DND-41 (cell line): ENCODE results near the gene DNAH7.

Experiments
- ATAC-seq: fragments of 200-7000 bp; cut with Tn5 transposase; 3 replicates; pipeline ENCODE4 v1.9.1; 2021; ENCODE audit warnings: low read depth; ENCODE audit not compliant: insufficient read depth
- DNase-seq: peaks from one replicate; pipeline ENCODE4 v3.0.0-alpha.2; 2020
- H2AFZ ChIP-seq: 2 replicates; pipeline ENCODE4 v1.6.0; 2012; ENCODE audit warnings: low read depth, low read length
- H3K27ac ChIP-seq: 2 replicates; pipeline ENCODE4 v1.5.1; 2012; ENCODE audit warnings: low read length, inconsistent platforms
- H3K27me3 ChIP-seq: fragments of 200-600 bp; sonication (generic); 2 replicates; pipeline ENCODE4 v1.6.0; 2012; ENCODE audit warnings: low read length, mild to moderate bottlenecking, inconsistent platforms; ENCODE audit not compliant: insufficient read depth, poor library complexity
- H3K36me3 ChIP-seq: 2 replicates; pipeline ENCODE4 v1.5.1; 2012; ENCODE audit warnings: low read length, inconsistent platforms; ENCODE audit not compliant: insufficient read depth
- H3K4me1 ChIP-seq: 2 replicates; pipeline ENCODE4 v1.5.1; 2012; ENCODE audit warnings: mild to moderate bottlenecking, low read length; ENCODE audit not compliant: insufficient read depth
- H3K4me2 ChIP-seq: 2 replicates; pipeline ENCODE4 v1.6.0; 2012; ENCODE audit warnings: mild to moderate bottlenecking, moderate library complexity, low read length, inconsistent platforms; ENCODE audit not compliant: insufficient read depth
- H3K4me3 ChIP-seq, 2 experiments: fragments of 200-600 bp in 1 of 2; shearing (Covaris generic) in 1 of 2; 2 replicates each; pipeline ENCODE4 v1.5.1; 2012 to 2016; ENCODE audit warnings: inconsistent platforms in 2 of 2, low read length in 2 of 2, mild to moderate bottlenecking in 2 of 2, low read depth in 1 of 2, moderate library complexity in 1 of 2
- H3K79me2 ChIP-seq: 2 replicates; pipeline ENCODE4 v1.6.0; 2012; ENCODE audit warnings: low read length, inconsistent platforms; ENCODE audit not compliant: insufficient read depth
- H3K9ac ChIP-seq: 2 replicates; pipeline ENCODE4 v1.6.0; 2012; ENCODE audit warnings: low read depth, mild to moderate bottlenecking, inconsistent platforms, low read length, moderate library complexity
- H3K9me3 ChIP-seq: 2 replicates; pipeline ENCODE4 v1.5.1; 2012; ENCODE audit warnings: low read length, moderate library complexity, mild to moderate bottlenecking, inconsistent platforms; ENCODE audit not compliant: insufficient read depth, severe bottlenecking
- H4K20me1 ChIP-seq: 2 replicates; pipeline ENCODE4 v1.6.0; 2012; ENCODE audit warnings: low read length; ENCODE audit not compliant: insufficient read depth
- EZH2 ChIP-seq: IDR thresholded peaks from 3 replicates; pipeline ENCODE4 v1.6.1; 2012; ENCODE audit warnings: borderline replicate concordance, low read depth, mild to moderate bottlenecking, moderate library complexity, low read length, inconsistent platforms; ENCODE audit not compliant: severe bottlenecking
- TF ChIP-seq, protein P1 (sequence below): IDR thresholded peaks from 2 replicates; pipeline ENCODE4 v1.5.1; 2012; ENCODE audit warnings: borderline replicate concordance, low read length, moderate library complexity, mild to moderate bottlenecking; ENCODE audit not compliant: poor library complexity, severe bottlenecking; ENCODE audit errors: extremely low read depth

DNAH7 gene

GRCh38 chr2:195769975-195770374 is 298.7 kb downstream of the DNAH7 start:
- Histone ChIP-seq H3K9me3 (no peaks in the 10 kb centered on the region), H3K27me3 (no peaks in the 10 kb centered on the region), H4K20me1 (no peaks in the 10 kb centered on the region), H3K4me2 (no peak overlapping the region), H3K9ac (no peak overlapping the region), H3K36me3 (no peaks in the 10 kb centered on the region), H3K4me1 (no peaks in the 10 kb centered on the region), H2AFZ (no peak overlapping the region), H3K27ac (no peak overlapping the region), H3K79me2 (no peaks in the 10 kb centered on the region), H3K4me3 (no peak overlapping the region)
- DNase-seq (no peak), ATAC-seq (no peak)
- TF ChIP-seq EZH2, result no peak
- TF ChIP-seq, protein P1, sequence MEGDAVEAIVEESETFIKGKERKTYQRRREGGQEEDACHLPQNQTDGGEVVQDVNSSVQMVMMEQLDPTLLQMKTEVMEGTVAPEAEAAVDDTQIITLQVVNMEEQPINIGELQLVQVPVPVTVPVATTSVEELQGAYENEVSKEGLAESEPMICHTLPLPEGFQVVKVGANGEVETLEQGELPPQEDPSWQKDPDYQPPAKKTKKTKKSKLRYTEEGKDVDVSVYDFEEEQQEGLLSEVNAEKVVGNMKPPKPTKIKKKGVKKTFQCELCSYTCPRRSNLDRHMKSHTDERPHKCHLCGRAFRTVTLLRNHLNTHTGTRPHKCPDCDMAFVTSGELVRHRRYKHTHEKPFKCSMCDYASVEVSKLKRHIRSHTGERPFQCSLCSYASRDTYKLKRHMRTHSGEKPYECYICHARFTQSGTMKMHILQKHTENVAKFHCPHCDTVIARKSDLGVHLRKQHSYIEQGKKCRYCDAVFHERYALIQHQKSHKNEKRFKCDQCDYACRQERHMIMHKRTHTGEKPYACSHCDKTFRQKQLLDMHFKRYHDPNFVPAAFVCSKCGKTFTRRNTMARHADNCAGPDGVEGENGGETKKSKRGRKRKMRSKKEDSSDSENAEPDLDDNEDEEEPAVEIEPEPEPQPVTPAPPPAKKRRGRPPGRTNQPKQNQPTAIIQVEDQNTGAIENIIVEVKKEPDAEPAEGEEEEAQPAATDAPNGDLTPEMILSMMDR, result no peak

DNA sequence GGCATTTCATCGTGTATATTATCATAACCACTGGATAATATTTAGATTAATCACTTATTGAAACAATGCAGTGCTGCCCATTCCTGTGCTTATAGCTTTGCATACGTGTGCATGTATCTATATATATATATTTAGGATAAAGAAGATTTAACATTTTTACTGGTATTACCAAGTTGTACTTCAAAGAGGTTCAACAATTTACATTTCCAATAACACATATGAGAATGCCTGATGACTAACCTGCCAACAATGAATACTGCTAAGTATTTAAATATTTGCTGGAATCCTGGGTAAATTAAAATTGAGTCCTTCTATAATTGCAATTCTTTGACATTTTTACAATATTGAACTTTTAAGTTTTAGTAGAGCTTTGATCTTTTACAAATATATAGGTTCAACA is 300.2 kb downstream of the DNAH7 start:
- no peak overlapping the region for H3K4me2 ChIP-seq
- TF ChIP-seq, protein P1, result no peak
- TF ChIP-seq EZH2, result no peak
- no peak for DNase-seq

DNA sequence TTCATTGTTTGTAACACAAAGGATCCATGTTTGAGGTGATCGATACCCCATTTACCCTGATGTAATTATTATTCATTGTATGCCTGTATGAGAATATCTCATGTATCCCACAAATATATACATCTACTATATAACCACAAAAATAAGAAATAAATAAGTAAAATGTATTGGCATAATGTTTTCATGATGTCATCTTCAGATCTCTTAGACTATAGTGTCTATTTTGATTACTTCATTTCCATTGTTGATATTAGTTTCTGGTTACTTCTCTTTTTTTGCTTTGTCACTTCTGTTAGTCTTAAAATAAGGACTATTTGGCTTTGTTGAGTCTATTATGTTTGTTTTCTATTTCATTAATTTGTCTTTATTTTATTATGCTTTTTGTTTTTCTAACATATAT is 301.9 kb downstream of the DNAH7 start:
- no peak for TF ChIP-seq EZH2
- Histone ChIP-seq H4K20me1 (no peaks in the 10 kb centered on the region), H3K9me3 (no peaks in the 10 kb centered on the region), H3K79me2 (no peaks in the 10 kb centered on the region), H3K4me1 (no peaks in the 10 kb centered on the region), H3K27me3 (no peaks in the 10 kb centered on the region), H3K36me3 (no peaks in the 10 kb centered on the region), H3K4me3 (no peak overlapping the region), H3K27ac (no peak overlapping the region), H3K4me2 (no peak overlapping the region), H2AFZ (no peak overlapping the region), H3K9ac (no peak overlapping the region)
- ATAC-seq, result no peak
- DNase-seq, result no peak

More for the DNA sequence above, 300.2 kb downstream of the DNAH7 start:
- no peak for ATAC-seq
- no peak overlapping the region for H3K27ac ChIP-seq
- no peak overlapping the region for H3K4me3 ChIP-seq
- no peaks in the 10 kb centered on the region for H3K27me3 ChIP-seq
- no peak overlapping the region for H3K9ac ChIP-seq
- H3K9me3 ChIP-seq, result no peaks in the 10 kb centered on the region
- no peak overlapping the region for H2AFZ ChIP-seq
- H3K36me3 ChIP-seq, result no peaks in the 10 kb centered on the region
- H3K4me1 ChIP-seq, result no peaks in the 10 kb centered on the region
- no peaks in the 10 kb centered on the region for H3K79me2 ChIP-seq
- H4K20me1 ChIP-seq, result no peaks in the 10 kb centered on the region

GRCh38 chr2:195763866-195764265 is 304.8 kb downstream of the DNAH7 start:
- DNase-seq, result no peak
- peaks cover 2% of the 10 kb centered on the region for H3K9me3 ChIP-seq
- H3K4me1 ChIP-seq, result no peaks in the 10 kb centered on the region
- H4K20me1 ChIP-seq, result no peaks in the 10 kb centered on the region
- no peak overlapping the region for H3K4me2 ChIP-seq
- no peak overlapping the region for H2AFZ ChIP-seq
- H3K27me3 ChIP-seq, result no peaks in the 10 kb centered on the region
- no peaks in the 10 kb centered on the region for H3K36me3 ChIP-seq
- H3K4me3 ChIP-seq, result no peak overlapping the region
- no peaks in the 10 kb centered on the region for H3K79me2 ChIP-seq
- TF ChIP-seq, protein P1, result no peak
- no peak for TF ChIP-seq EZH2
- H3K9ac ChIP-seq, result no peak overlapping the region
- no peak overlapping the region for H3K27ac ChIP-seq
- ATAC-seq, result no peak
